GM12891 (cell line): ENCODE results near the gene PCBD2.

Experiments used
- POLR2A ChIP-seq: IDR thresholded peaks from 2 replicates; pipeline ENCODE4 v1.6.1; 2011; ENCODE audit warnings: low read depth, low read length, control low read depth
- POLR2AphosphoS5 ChIP-seq: IDR thresholded peaks from 2 replicates; pipeline ENCODE4 v1.6.1; 2011; ENCODE audit warnings: low read depth, low read length, control low read depth
- TAF1 ChIP-seq: IDR thresholded peaks from 2 replicates; pipeline ENCODE4 v1.6.1; 2011; ENCODE audit warnings: low read depth, low read length, control low read depth

DNA sequence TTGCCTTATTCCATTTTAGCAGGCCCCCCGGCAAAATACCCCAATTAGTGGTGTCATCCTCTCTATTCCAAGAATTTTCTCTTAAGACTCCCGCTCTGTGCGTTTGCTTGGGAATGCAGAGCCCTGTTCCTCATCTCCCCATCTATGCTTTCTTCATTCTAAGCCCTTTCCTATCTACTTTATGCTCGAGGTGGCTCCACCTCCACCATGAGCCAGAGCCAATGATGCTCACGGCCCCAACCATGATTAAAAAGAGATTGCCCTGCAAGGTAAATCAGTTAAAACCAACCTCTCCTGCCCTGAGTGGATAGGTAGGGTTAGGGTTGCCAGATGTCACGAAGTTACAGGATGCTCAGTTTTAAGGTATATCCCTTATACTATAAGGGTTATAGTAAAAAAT is 31.4 kb upstream of the PCBD2 start:
- TF ChIP-seq POLR2AphosphoS5 = no peak
- TF ChIP-seq POLR2A = no peak
- TF ChIP-seq TAF1 = no peak
